HEK293 (cell line): ENCODE data around the gene MED8.

ENCODE experiments used
- CTCF ChIA-PET: fragments of 350-600 bp; formaldehyde crosslinking; extraction: SDS; loops from one replicate; lab custom pipeline; 2021; ENCODE audit warnings: antibody characterized with exemption; lab: Yijun Ruan, JAX
- POLR2A ChIA-PET: fragments of 300-600 bp; formaldehyde crosslinking; extraction: SDS; loops from one replicate; lab custom pipeline; 2020; ENCODE audit warnings: antibody characterized with exemption, inconsistent platforms; lab: Yijun Ruan, JAX
- H3K27ac ChIP-seq: fragments of 200-500 bp; sonication (Bioruptor generic); 2 replicates; pipeline ENCODE4 v1.5.1; 2014; ENCODE audit warnings: low read depth, low read length, control low read depth, inconsistent platforms; ENCODE audit errors: extremely low read depth
- H3K36me3 ChIP-seq, 2 experiments: fragments of 200-500 bp in 1 of 2; sonication (Bioruptor generic) in 1 of 2; 1 replicate in 1 of 2; 2 replicates in 1 of 2; pipeline ENCODE4 v1.5.1; 2014 to 2017; ENCODE audit warnings: inconsistent platforms in 2 of 2, low read length in 2 of 2; ENCODE audit not compliant: control insufficient read depth in 2 of 2, insufficient read depth in 1 of 2
- H3K4me1 ChIP-seq: fragments of 200-500 bp; sonication (Bioruptor generic); 2 replicates; pipeline ENCODE4 v1.5.1; 2014; ENCODE audit warnings: mild to moderate bottlenecking, low read length, inconsistent platforms; ENCODE audit not compliant: control insufficient read depth, insufficient read depth
- H3K4me3 ChIP-seq: 2 replicates; pipeline ENCODE4 v1.5.1; 2011; ENCODE audit warnings: low read depth, mild to moderate bottlenecking, control low read depth, low read length, moderate library complexity
- H3K9me3 ChIP-seq: fragments of 200-500 bp; sonication (Bioruptor generic); 2 replicates; pipeline ENCODE4 v1.5.1; 2014; ENCODE audit warnings: low read depth, low read length, inconsistent platforms; ENCODE audit not compliant: control insufficient read depth, insufficient read depth
- CTCF ChIP-seq: fragments of 450-650 bp; formaldehyde crosslinking; IDR thresholded peaks from 2 replicates; pipeline ENCODE4 v1.5.1; 2016; ENCODE audit warnings: missing biosample characterization, missing genetic modification characterization
- EGR2 ChIP-seq: fragments of 450-650 bp; formaldehyde crosslinking; IDR thresholded peaks from 2 replicates; pipeline ENCODE4 v1.5.1; 2016; ENCODE audit warnings: low read depth, missing biosample characterization, missing genetic modification characterization
- GFI1B ChIP-seq: fragments of 450-650 bp; formaldehyde crosslinking; IDR thresholded peaks from 2 replicates; pipeline ENCODE4 v1.5.1; 2016; ENCODE audit warnings: missing biosample characterization, missing genetic modification characterization
- INSM2 ChIP-seq: fragments of 450-650 bp; formaldehyde crosslinking; IDR thresholded peaks from 2 replicates; pipeline ENCODE4 v1.5.1; 2016; ENCODE audit warnings: missing biosample characterization, missing genetic modification characterization
- KLF17 ChIP-seq: fragments of 450-650 bp; formaldehyde crosslinking; IDR thresholded peaks from 2 replicates; pipeline ENCODE4 v1.5.1; 2016; ENCODE audit warnings: missing biosample characterization, missing genetic modification characterization
- KLF8 ChIP-seq: fragments of 450-650 bp; formaldehyde crosslinking; IDR thresholded peaks from 2 replicates; pipeline ENCODE4 v1.5.1; 2016; ENCODE audit warnings: missing biosample characterization, missing genetic modification characterization
- MYNN ChIP-seq: fragments of 450-650 bp; formaldehyde crosslinking; IDR thresholded peaks from 2 replicates; pipeline ENCODE4 v1.5.1; 2016; ENCODE audit warnings: missing biosample characterization, missing genetic modification characterization, borderline replicate concordance
- PATZ1 ChIP-seq: fragments of 450-650 bp; formaldehyde crosslinking; IDR thresholded peaks from 2 replicates; pipeline ENCODE4 v1.5.1; 2016; ENCODE audit warnings: missing biosample characterization, missing genetic modification characterization
- SP2 ChIP-seq: fragments of 450-650 bp; formaldehyde crosslinking; IDR thresholded peaks from 2 replicates; pipeline ENCODE4 v1.5.1; 2016; ENCODE audit warnings: missing biosample characterization, missing genetic modification characterization
- SP3 ChIP-seq: fragments of 450-650 bp; formaldehyde crosslinking; IDR thresholded peaks from 2 replicates; pipeline ENCODE4 v1.5.1; 2016; ENCODE audit warnings: missing biosample characterization, missing genetic modification characterization
- TSHZ1 ChIP-seq: fragments of 450-650 bp; formaldehyde crosslinking; IDR thresholded peaks from 2 replicates; pipeline ENCODE4 v1.5.1; 2016; ENCODE audit warnings: missing biosample characterization, missing genetic modification characterization, borderline replicate concordance
- ZBTB1 ChIP-seq: fragments of 450-650 bp; formaldehyde crosslinking; IDR thresholded peaks from 2 replicates; pipeline ENCODE4 v1.5.1; 2016; ENCODE audit warnings: missing biosample characterization, missing genetic modification characterization
- ZBTB20 ChIP-seq: fragments of 450-650 bp; formaldehyde crosslinking; IDR thresholded peaks from 2 replicates; pipeline ENCODE4 v1.5.1; 2016; ENCODE audit warnings: missing biosample characterization, missing genetic modification characterization
- ZBTB26 ChIP-seq: fragments of 450-650 bp; formaldehyde crosslinking; optimal IDR thresholded peaks from 2 replicates; pipeline ENCODE3; 2016; ENCODE audit warnings: missing biosample characterization, mild to moderate bottlenecking, missing genetic modification characterization
- ZFHX2 ChIP-seq: fragments of 450-650 bp; formaldehyde crosslinking; conservative IDR thresholded peaks from 2 replicates; pipeline ENCODE4 v1.5.1; 2016; ENCODE audit warnings: missing biosample characterization, missing genetic modification characterization
- ZIC2 ChIP-seq: fragments of 450-650 bp; formaldehyde crosslinking; IDR thresholded peaks from 2 replicates; pipeline ENCODE4 v1.5.1; 2016; ENCODE audit warnings: missing biosample characterization, missing genetic modification characterization
- ZNF138 ChIP-seq: fragments of 450-650 bp; formaldehyde crosslinking; IDR thresholded peaks from 2 replicates; pipeline ENCODE4 v1.5.1; 2016; ENCODE audit warnings: missing biosample characterization, missing genetic modification characterization, borderline replicate concordance
- ZNF140 ChIP-seq: fragments of 450-650 bp; formaldehyde crosslinking; IDR thresholded peaks from 2 replicates; pipeline ENCODE4 v1.5.1; 2016; ENCODE audit warnings: missing biosample characterization, missing genetic modification characterization
- ZNF354C ChIP-seq: fragments of 450-650 bp; formaldehyde crosslinking; IDR thresholded peaks from 2 replicates; pipeline ENCODE4 v1.5.1; 2016; ENCODE audit warnings: missing biosample characterization, missing genetic modification characterization, low read depth, borderline replicate concordance
- ZNF394 ChIP-seq: fragments of 450-650 bp; formaldehyde crosslinking; IDR thresholded peaks from 2 replicates; pipeline ENCODE4 v1.5.1; 2016; ENCODE audit warnings: missing biosample characterization, missing genetic modification characterization, mild to moderate bottlenecking, moderate library complexity, borderline replicate concordance
- ZNF600 ChIP-seq: fragments of 450-650 bp; formaldehyde crosslinking; IDR thresholded peaks from 2 replicates; pipeline ENCODE4 v1.5.1; 2016; ENCODE audit warnings: missing biosample characterization, missing genetic modification characterization
- ZNF623 ChIP-seq: fragments of 450-650 bp; formaldehyde crosslinking; IDR thresholded peaks from 2 replicates; pipeline ENCODE4 v1.5.1; 2016; ENCODE audit warnings: missing biosample characterization, missing genetic modification characterization

MED8 gene

GRCh38 chr1:43367904-43368645, 21.5 kb downstream of the MED8 start, which contains the start of gene ELOVL1 (continued):
- TF ChIP-seq ZNF600 (tag by site-specific recombination) (peak; percentile 99), KLF17 (tag by site-specific recombination) (peak; percentile 64), ZNF394 (tag by site-specific recombination) (peak; percentile 86), SP3 (tag by site-specific recombination) (peak; percentile 25)

GRCh38 chr1:43367026-43367903, 22.3 kb downstream of the MED8 start:
- H3K9me3 ChIP-seq, result no peaks in the 10 kb centered on the region
- ChIA-PET CTCF (interaction anchor here (0.6 to 1.6 kb wide), 6 partner anchors 9 to 377 kb away, joined by 3 to 8 read pairs (median 3); partner anchors contain the start of gene CDC20), POLR2A (interaction anchor here (0.5 to 2.7 kb wide), 11 partner anchors 9 to 357 kb away, joined by 3 to 34 read pairs (median 4); partner anchors contain the start of genes CDC20, MED8, ST3GAL3 and SZT2)
- peaks cover 8% of the 10 kb centered on the region; the same call in 1 of the 2 replicates for H3K4me1 ChIP-seq
- H3K27ac ChIP-seq, result peak overlapping the region; percentile 75
- H3K4me3 ChIP-seq, result peak overlapping the region; percentile 51
- H3K36me3 ChIP-seq, result peaks cover 5 to 37% of the 10 kb centered on the region in 2 experiments; a peak in 2 of 3 replicates
- TF ChIP-seq CTCF (no peak), ZFHX2 (tag by site-specific recombination) (peak; percentile 90), PATZ1 (tag by site-specific recombination) (peak; percentile 9), ZBTB20 (tag by site-specific recombination) (peak; percentile 83), MYNN (tag by site-specific recombination) (no peak), SP2 (tag by site-specific recombination) (peak; percentile 70), ZIC2 (tag by site-specific recombination) (no peak), GFI1B (tag by site-specific recombination) (no peak), ZNF138 (no peak), TSHZ1 (no peak), ZNF354C (tag by site-specific recombination) (no peak), ZNF140 (tag by site-specific recombination) (no peak), ZBTB1 (no peak), KLF8 (tag by site-specific recombination) (0 out of 2 replicates have a peak, but pooled peaks have one; percentile 37), INSM2 (no peak), EGR2 (tag by site-specific recombination) (peak; percentile 88), ZNF623 (tag by site-specific recombination) (no peak), ZBTB26 (tag by site-specific recombination) (peak; percentile 30)
